ENCODE measurements around the gene POU2F2. TPM values are rescaled to one million over a fixed set of nuclear protein-coding genes. Genes with fewer than 3 reads are reported as not detected.

The POU2F2 gene
- total and polyA plus RNA-seq, 9 of the 15 experiments (the other 6 are each of a cell fraction or from before 2014, with no cell fraction given) = 0.03 to 0.68 (median 0.14) TPM

DNA sequence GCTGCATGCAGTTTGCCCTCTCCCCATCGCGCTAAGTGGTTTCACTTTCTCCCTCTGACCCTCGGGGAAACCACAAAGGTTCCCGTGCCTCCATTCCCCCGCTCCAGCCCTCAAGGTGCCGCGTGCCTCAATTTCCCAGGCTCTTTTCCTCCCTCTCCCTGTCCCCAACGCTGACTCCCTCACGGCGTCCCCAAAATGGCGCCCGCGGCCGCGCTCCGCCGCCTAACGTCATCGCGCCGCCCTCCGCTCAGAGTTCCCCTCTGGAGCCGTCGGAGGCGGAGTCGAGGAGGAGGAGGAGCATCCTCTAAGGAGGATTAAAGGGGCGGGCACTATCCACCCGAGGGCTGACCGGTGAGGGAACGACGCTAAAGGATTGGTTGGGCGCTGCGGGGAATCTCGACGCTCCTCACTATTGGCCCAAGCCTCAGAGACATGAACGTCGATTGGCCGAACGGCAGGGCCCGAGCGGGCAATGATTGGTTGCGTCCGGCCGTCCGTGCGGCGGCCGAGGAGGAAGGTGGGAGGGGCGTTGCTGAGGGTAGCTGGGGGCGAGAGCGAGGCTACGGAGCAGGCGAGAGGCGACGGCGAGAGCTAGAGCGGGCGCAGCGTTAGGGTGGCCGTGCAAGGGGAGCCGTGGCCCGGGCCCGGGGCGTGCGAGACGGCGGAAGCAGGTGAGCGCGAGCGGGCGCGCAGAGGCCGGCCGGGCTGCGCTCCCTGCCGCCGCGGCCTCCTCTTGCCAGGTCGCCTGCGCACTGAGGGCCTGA lies 56.4 kb downstream of the POU2F2 start, which contains the start of gene ZNF574 (continued):
- TF ChIP-seq MYNN (IDR thresholded peaks at IDR 0.05) (no peak), MYNN (CRISPR knock-in tag; IDR thresholded peaks at IDR 0.05) (no peak), MEF2A (IDR thresholded peaks at IDR 0.05; ENCODE audit: control insufficient read depth, low read depth, low read length) (no peak), ESRRA (IDR thresholded peaks at IDR 0.05; ENCODE audit: borderline replicate concordance, low read depth) (peak; percentile 12; the same call in 1 of the 2 replicates), ELK1 (CRISPR knock-in tag; IDR thresholded peaks at IDR 0.05) (no peak), MBD2 (IDR thresholded peaks at IDR 0.05; ENCODE audit: borderline replicate concordance, low read depth) (peak; percentile 99), KDM1A (IDR thresholded peaks at IDR 0.05) (no peak), CBX5 (IDR thresholded peaks at IDR 0.05; ENCODE audit: borderline replicate concordance, low read depth) (no peak), CBFB (CRISPR knock-in tag; IDR thresholded peaks at IDR 0.05) (no peak), ZNF282 (CRISPR knock-in tag; IDR thresholded peaks at IDR 0.05) (no peak), MBD1 (CRISPR knock-in tag; IDR thresholded peaks at IDR 0.05) (no peak), EP300 (IDR thresholded peaks at IDR 0.05; ENCODE audit: low read length) (no peak), FOS (IDR thresholded peaks at IDR 0.05; ENCODE audit: extremely low read depth, insufficient read length) (peak; percentile 99), PTTG1 (tag; IDR thresholded peaks at IDR 0.05; ENCODE audit: low read depth) (no peak), KLF6 (CRISPR knock-in tag; IDR thresholded peaks at IDR 0.05; ENCODE audit: borderline replicate concordance) (no peak), ZNF699 (CRISPR knock-in tag; IDR thresholded peaks at IDR 0.05; ENCODE audit: insufficient replicate concordance) (no peak), SNAPC5 (CRISPR knock-in tag; IDR thresholded peaks at IDR 0.05) (no peak)
- TF ChIP-seq, protein P1, sequence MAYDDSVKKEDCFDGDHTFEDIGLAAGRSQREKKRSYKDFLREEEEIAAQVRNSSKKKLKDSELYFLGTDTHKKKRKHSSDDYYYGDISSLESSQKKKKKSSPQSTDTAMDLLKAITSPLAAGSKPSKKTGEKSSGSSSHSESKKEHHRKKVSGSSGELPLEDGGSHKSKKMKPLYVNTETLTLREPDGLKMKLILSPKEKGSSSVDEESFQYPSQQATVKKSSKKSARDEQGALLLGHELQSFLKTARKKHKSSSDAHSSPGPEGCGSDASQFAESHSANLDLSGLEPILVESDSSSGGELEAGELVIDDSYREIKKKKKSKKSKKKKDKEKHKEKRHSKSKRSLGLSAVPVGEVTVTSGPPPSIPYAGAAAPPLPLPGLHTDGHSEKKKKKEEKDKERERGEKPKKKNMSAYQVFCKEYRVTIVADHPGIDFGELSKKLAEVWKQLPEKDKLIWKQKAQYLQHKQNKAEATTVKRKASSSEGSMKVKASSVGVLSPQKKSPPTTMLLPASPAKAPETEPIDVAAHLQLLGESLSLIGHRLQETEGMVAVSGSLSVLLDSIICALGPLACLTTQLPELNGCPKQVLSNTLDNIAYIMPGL (CRISPR knock-in tag; IDR thresholded peaks at IDR 0.05) = no peak
- TF ChIP-seq, protein P2, sequence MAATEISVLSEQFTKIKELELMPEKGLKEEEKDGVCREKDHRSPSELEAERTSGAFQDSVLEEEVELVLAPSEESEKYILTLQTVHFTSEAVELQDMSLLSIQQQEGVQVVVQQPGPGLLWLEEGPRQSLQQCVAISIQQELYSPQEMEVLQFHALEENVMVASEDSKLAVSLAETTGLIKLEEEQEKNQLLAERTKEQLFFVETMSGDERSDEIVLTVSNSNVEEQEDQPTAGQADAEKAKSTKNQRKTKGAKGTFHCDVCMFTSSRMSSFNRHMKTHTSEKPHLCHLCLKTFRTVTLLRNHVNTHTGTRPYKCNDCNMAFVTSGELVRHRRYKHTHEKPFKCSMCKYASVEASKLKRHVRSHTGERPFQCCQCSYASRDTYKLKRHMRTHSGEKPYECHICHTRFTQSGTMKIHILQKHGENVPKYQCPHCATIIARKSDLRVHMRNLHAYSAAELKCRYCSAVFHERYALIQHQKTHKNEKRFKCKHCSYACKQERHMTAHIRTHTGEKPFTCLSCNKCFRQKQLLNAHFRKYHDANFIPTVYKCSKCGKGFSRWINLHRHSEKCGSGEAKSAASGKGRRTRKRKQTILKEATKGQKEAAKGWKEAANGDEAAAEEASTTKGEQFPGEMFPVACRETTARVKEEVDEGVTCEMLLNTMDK (IDR thresholded peaks at IDR 0.05; ENCODE audit: borderline replicate concordance, insufficient read depth, low read depth, low read length, poor library complexity, severe bottlenecking) = no peak
- TF ChIP-seq, protein P3, sequence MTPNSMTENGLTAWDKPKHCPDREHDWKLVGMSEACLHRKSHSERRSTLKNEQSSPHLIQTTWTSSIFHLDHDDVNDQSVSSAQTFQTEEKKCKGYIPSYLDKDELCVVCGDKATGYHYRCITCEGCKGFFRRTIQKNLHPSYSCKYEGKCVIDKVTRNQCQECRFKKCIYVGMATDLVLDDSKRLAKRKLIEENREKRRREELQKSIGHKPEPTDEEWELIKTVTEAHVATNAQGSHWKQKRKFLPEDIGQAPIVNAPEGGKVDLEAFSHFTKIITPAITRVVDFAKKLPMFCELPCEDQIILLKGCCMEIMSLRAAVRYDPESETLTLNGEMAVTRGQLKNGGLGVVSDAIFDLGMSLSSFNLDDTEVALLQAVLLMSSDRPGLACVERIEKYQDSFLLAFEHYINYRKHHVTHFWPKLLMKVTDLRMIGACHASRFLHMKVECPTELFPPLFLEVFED (CRISPR knock-in tag; conservative IDR thresholded peaks at IDR 0.05) = peak; percentile 94

Data from K562 (cell line).